Bronchial epithelial cell (primary cell): ENCODE measurements around the gene YPEL4. TPM values are rescaled to one million over a fixed set of nuclear protein-coding genes. Genes with fewer than 3 reads are reported as not detected.
"Not testable (repeated sequence)": the region's sequence is repeated elsewhere in the genome, so short reads cannot be mapped to it uniquely, and the experiment has no call there.

ENCODE experiments used
- DNase-seq: peaks from one replicate; pipeline ENCODE4 v3.0.0-alpha.2; 2010; ENCODE audit warnings: low read depth
- FAIRE-seq: peaks from 2 replicates; lab custom pipeline; 2011; peaks lifted over from hg19 to GRCh38; lab: Jason Lieb, UNC
- H3K27me3 ChIP-seq: 2 replicates; pipeline ENCODE4 v1.5.1; 2011; ENCODE audit warnings: low read length; ENCODE audit not compliant: control insufficient read depth, insufficient read depth
- H3K36me3 ChIP-seq: 2 replicates; pipeline ENCODE4 v1.5.1; 2011; ENCODE audit warnings: low read length; ENCODE audit not compliant: control insufficient read depth, insufficient read depth
- H3K4me3 ChIP-seq: 2 replicates; pipeline ENCODE4 v1.5.1; 2011; ENCODE audit warnings: mild to moderate bottlenecking, low read depth, low read length, control low read depth
- CTCF ChIP-seq: IDR thresholded peaks from 2 replicates; pipeline ENCODE4 v1.5.1; 2011; ENCODE audit warnings: mild to moderate bottlenecking, moderate library complexity, low read length, control low read depth, inconsistent platforms; ENCODE audit not compliant: insufficient read depth, severe bottlenecking
- total RNA-seq: library from RNA; depleted of rRNA; stranded (reverse); fragments of >200 nt; gene quantifications from 2 replicates; pipeline ENCODE4 v1.2.1, GENCODE V29; 2014

Gene YPEL4
- 0.26 TPM in 1 of 2 replicates, not detected in the other for total RNA-seq

- Histone ChIP-seq H3K36me3 (no peaks in the 10 kb centered on the region), H3K27me3 (peaks cover 19% of the 10 kb centered on the region), H3K4me3 (peak within 1 kb of the TSS; percentile 7)
- FAIRE-seq, result no peak
- no peak for TF ChIP-seq CTCF
- DNase-seq, result peak; percentile 65
Measured at GRCh38 chr11:57649826-57650738, at the start of gene YPEL4. YPEL4 (minus strand) TSS chr11:57649912; CDS start chr11:57647107, 2,805 bp downstream.

- DNase-seq, result no peak
- Histone ChIP-seq H3K27me3 (no peaks in the 10 kb centered on the region), H3K36me3 (peaks cover 31% of the 10 kb centered on the region), H3K4me3 (no peak overlapping the region)
- FAIRE-seq, result no peak
- TF ChIP-seq CTCF, result no peak
Measured at GRCh38 chr11:57698843-57699365, 49.2 kb upstream of the YPEL4 start.

GRCh38 chr11:57690474-57690873 is 40.8 kb upstream of the YPEL4 start:
- not testable (repeated sequence) for H3K27me3 ChIP-seq, FAIRE-seq, H3K4me3 ChIP-seq, DNase-seq
- peaks cover 16% of the 10 kb centered on the region for H3K36me3 ChIP-seq

- Histone ChIP-seq H3K27me3 (no peaks in the 10 kb centered on the region), H3K4me3 (no peak overlapping the region), H3K36me3 (peaks cover 10% of the 10 kb centered on the region)
- TF ChIP-seq CTCF, result no peak
- no peak for DNase-seq
- no peak for FAIRE-seq
Measured at GRCh38 chr11:57681168-57681567, 31.5 kb upstream of the YPEL4 start.

- H3K27me3 ChIP-seq, result no peaks in the 10 kb centered on the region
- H3K36me3 ChIP-seq, result peaks cover 10% of the 10 kb centered on the region
- no peak for TF ChIP-seq CTCF
- H3K4me3 ChIP-seq, result no peak overlapping the region
- DNase-seq (peak; percentile 89), FAIRE-seq (no peak)
Measured at GRCh38 chr11:57680552-57680874, 30.8 kb upstream of the YPEL4 start.

GRCh38 chr11:57679396-57679795 is 29.7 kb upstream of the YPEL4 start:
- no peak for TF ChIP-seq CTCF
- Histone ChIP-seq H3K36me3 (peaks cover 6% of the 10 kb centered on the region), H3K27me3 (no peaks in the 10 kb centered on the region), H3K4me3 (no peak overlapping the region)
- FAIRE-seq (no peak), DNase-seq (peak; percentile 90)
